Fibroblast of lung (primary cell): ENCODE results near the gene APCDD1L.

Experiments used
- EZH2 ChIP-seq: IDR thresholded peaks from 2 replicates; pipeline ENCODE4 v1.5.1; 2012; ENCODE audit warnings: low read length, control low read depth, mild to moderate bottlenecking; ENCODE audit errors: missing control alignments
- TF ChIP-seq, protein P1 (sequence below), 2 donors: IDR thresholded peaks in 1 of 2; conservative IDR thresholded peaks in 1 of 2; 1 replicate in 1 of 2; 2 replicates in 1 of 2; pipeline ENCODE4 v1.5.1; 2011 to 2012; ENCODE audit warnings: low read length in 2 of 2, control low read depth in 1 of 2, inconsistent platforms in 1 of 2, low read depth in 1 of 2, mild to moderate bottlenecking in 1 of 2

DNA sequence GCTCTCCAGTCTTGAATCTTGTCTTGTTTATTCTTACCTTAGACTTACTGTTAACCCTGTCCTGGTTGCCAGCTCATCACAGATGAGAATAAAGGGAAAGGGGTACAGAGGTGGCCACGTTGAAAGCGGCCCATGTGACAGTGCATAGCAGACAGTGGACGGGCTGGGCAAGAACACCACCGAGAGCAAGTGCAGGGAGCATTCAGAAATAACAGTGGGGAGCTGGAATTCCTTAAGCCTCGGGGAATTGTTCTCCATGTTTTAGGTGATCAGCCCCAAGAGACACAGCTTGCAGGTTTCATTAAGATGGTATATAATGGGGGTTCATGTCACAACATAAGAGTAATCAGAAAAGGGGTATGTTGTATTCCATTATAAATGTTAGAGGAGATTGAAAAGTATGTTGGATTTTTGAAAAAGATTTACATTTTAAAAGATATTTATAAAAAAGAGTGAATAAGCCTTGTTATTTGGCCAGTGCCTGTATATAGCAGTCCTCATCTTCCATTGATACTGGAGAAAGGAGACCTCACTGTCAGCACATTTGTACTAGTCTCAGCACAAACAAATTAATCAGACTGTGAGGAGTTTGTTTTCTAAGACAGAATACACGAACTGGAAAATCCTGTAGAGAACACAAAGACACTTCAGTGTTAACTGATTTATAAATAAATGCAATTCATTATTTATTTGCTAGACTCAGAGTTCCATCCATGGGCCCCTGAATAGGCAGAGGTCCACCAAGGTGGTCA lies 90.8 kb downstream of the APCDD1L start:
- TF ChIP-seq EZH2: no peak
- TF ChIP-seq, protein P1, sequence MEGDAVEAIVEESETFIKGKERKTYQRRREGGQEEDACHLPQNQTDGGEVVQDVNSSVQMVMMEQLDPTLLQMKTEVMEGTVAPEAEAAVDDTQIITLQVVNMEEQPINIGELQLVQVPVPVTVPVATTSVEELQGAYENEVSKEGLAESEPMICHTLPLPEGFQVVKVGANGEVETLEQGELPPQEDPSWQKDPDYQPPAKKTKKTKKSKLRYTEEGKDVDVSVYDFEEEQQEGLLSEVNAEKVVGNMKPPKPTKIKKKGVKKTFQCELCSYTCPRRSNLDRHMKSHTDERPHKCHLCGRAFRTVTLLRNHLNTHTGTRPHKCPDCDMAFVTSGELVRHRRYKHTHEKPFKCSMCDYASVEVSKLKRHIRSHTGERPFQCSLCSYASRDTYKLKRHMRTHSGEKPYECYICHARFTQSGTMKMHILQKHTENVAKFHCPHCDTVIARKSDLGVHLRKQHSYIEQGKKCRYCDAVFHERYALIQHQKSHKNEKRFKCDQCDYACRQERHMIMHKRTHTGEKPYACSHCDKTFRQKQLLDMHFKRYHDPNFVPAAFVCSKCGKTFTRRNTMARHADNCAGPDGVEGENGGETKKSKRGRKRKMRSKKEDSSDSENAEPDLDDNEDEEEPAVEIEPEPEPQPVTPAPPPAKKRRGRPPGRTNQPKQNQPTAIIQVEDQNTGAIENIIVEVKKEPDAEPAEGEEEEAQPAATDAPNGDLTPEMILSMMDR (conservative IDR thresholded peaks at IDR 0.05 in 1 of 2, IDR thresholded peaks at IDR 0.05 in 1 of 2; ENCODE audit: low read depth in 1 of 2, low read length in 2 of 2): no peak
